NCI-H82 treated with DMSO at 0.1 percent for 48 hours (cell line): ENCODE data around the gene DDHD1.

ENCODE experiments used
- DNase-seq: peaks from one replicate; lab custom pipeline; 2025; ENCODE audit not compliant: unreplicated experiment; lab: John Stamatoyannopoulos, UW

Gene DDHD1

GRCh38 chr14:53035336-53036210, 117.5 kb downstream of the DDHD1 start:
- DNase-seq, result no peak

GRCh38 chr14:53034688-53035230, 118.4 kb downstream of the DDHD1 start:
- no peak for DNase-seq

GRCh38 chr14:53034036-53034435, 119.1 kb downstream of the DDHD1 start:
- no peak for DNase-seq

GRCh38 chr14:53032838-53033390, 120.2 kb downstream of the DDHD1 start:
- no peak for DNase-seq

GRCh38 chr14:53032161-53032803, 120.8 kb downstream of the DDHD1 start:
- DNase-seq, result no peak

- DNase-seq, result no peak
Observed at GRCh38 chr14:53027562-53027961, 125.6 kb downstream of the DDHD1 start.

- DNase-seq, result no peak
Observed at GRCh38 chr14:53027041-53027440, 126.1 kb downstream of the DDHD1 start.

- no peak for DNase-seq
Observed at GRCh38 chr14:53023325-53023724, 129.8 kb downstream of the DDHD1 start.

- DNase-seq, result no peak
Observed at GRCh38 chr14:53022593-53022992, 130.5 kb downstream of the DDHD1 start.

GRCh38 chr14:53020193-53020932, 132.8 kb downstream of the DDHD1 start:
- no peak for DNase-seq

- DNase-seq, result no peak
Observed at GRCh38 chr14:53019406-53019805, 133.7 kb downstream of the DDHD1 start.

- no peak for DNase-seq
Observed at GRCh38 chr14:53017837-53018236, 135.3 kb downstream of the DDHD1 start.

GRCh38 chr14:53016919-53017318, 136.2 kb downstream of the DDHD1 start:
- DNase-seq, result no peak

- DNase-seq, result no peak
Observed at GRCh38 chr14:53016491-53016890, 136.6 kb downstream of the DDHD1 start.

- DNase-seq, result no peak
Observed at GRCh38 chr14:53011053-53011462, 142.1 kb downstream of the DDHD1 start.

GRCh38 chr14:53010193-53011040, 142.7 kb downstream of the DDHD1 start:
- DNase-seq, result no peak

GRCh38 chr14:53006931-53007562, 146.1 kb downstream of the DDHD1 start:
- DNase-seq, result no peak

- no peak for DNase-seq
Observed at GRCh38 chr14:53004976-53005375, 148.1 kb downstream of the DDHD1 start.

GRCh38 chr14:53003776-53004175, 149.3 kb downstream of the DDHD1 start:
- no peak for DNase-seq

GRCh38 chr14:53002576-53002975, 150.5 kb downstream of the DDHD1 start:
- no peak for DNase-seq
